ENCODE results near the gene DEFB112.

DEFB112 gene

GRCh38 chr6:49995278-49995677 is 54.5 kb downstream of the DEFB112 start:
- DNase-seq (ENCODE audit: low read depth): no peak
